H1 (cell line): ENCODE data around the gene LANCL3. TPM values are rescaled to one million over a fixed set of nuclear protein-coding genes. Genes with fewer than 3 reads are reported as not detected.

Experiments
- CTCF ChIA-PET: fragments of 300-600 bp; sonication (Branson Sonifier 250); formaldehyde crosslinking; loops from one replicate; lab custom pipeline; 2021; ENCODE audit not compliant: partially characterized antibody; lab: Charles Lee
- POLR2A ChIA-PET: fragments of 300-600 bp; sonication (Branson Sonifier 250); formaldehyde crosslinking; loops from one replicate; lab custom pipeline; 2021; ENCODE audit warnings: inconsistent platforms; ENCODE audit not compliant: partially characterized antibody; lab: Charles Lee
- DNase-seq, 2 experiments: peaks; one replicate each; pipeline versions ENCODE4 v3.0.0 to v3.0.0-alpha.2; 2010 to 2022; ENCODE audit warnings: low spot score in 2 of 2, low read depth in 1 of 2, mixed read lengths in 1 of 2
- FAIRE-seq: peaks from 2 replicates; lab custom pipeline; 2011; peaks lifted over from hg19 to GRCh38; lab: Jason Lieb, UNC
- H2AFZ ChIP-seq: 2 replicates; pipeline ENCODE4 v1.8.1; 2012; ENCODE audit warnings: low read length, inconsistent platforms
- H2AK5ac ChIP-seq: 2 replicates; pipeline ENCODE4 v1.6.1; 2013; ENCODE audit warnings: low read depth, low read length
- H2BK120ac ChIP-seq: replicated peaks from 2 replicates; pipeline ENCODE3; 2013; ENCODE audit warnings: low read depth, low read length, inconsistent platforms
- H2BK12ac ChIP-seq: 2 replicates; pipeline ENCODE4 v1.6.1; 2013; ENCODE audit warnings: low read depth, low read length
- H2BK15ac ChIP-seq: 2 replicates; pipeline ENCODE4 v1.6.1; 2013; ENCODE audit warnings: low read length
- H2BK20ac ChIP-seq: 2 replicates; pipeline ENCODE4 v1.6.1; 2013; ENCODE audit warnings: low read length
- H2BK5ac ChIP-seq: 2 replicates; pipeline ENCODE4 v1.6.1; 2013; ENCODE audit warnings: low read depth, low read length
- H3K14ac ChIP-seq: 2 replicates; pipeline ENCODE4 v1.6.1; 2013; ENCODE audit warnings: inconsistent platforms; ENCODE audit not compliant: insufficient read length
- H3K18ac ChIP-seq: 2 replicates; pipeline ENCODE4 v1.6.1; 2013; ENCODE audit warnings: low read length; ENCODE audit errors: extremely low read depth
- H3K23ac ChIP-seq: 2 replicates; pipeline ENCODE4 v1.6.1; 2013; ENCODE audit warnings: inconsistent platforms; ENCODE audit not compliant: insufficient read length
- H3K23me2 ChIP-seq: 2 replicates; pipeline ENCODE4 v1.6.1; 2013; ENCODE audit warnings: low read depth, low read length
- H3K27ac ChIP-seq: 2 replicates; pipeline ENCODE4 v1.6.1; 2011; ENCODE audit warnings: low read depth, low read length, inconsistent platforms
- H3K27me3 ChIP-seq, 4 experiments: replicated peaks in 1 of 4; 1 replicate in 1 of 4; 2 replicates in 3 of 4; pipeline versions ENCODE4 v1.6.1 to v1.8.1; 2011 to 2013; ENCODE audit warnings: low read length in 3 of 4, mild to moderate bottlenecking in 3 of 4, inconsistent platforms in 2 of 4, mixed read lengths in 2 of 4, moderate library complexity in 1 of 4; ENCODE audit not compliant: control insufficient read depth in 3 of 4, insufficient read depth in 3 of 4; ENCODE audit errors: extremely low read depth in 1 of 4
- H3K36me3 ChIP-seq, 4 experiments: 2 replicates each; pipeline versions ENCODE4 v1.6.1 to v1.8.1; 2011 to 2013; ENCODE audit warnings: mild to moderate bottlenecking in 4 of 4, low read length in 3 of 4, moderate library complexity in 2 of 4, control low read depth in 1 of 4, inconsistent platforms in 1 of 4; ENCODE audit not compliant: insufficient read depth in 4 of 4, control insufficient read depth in 2 of 4
- H3K4ac ChIP-seq: replicated peaks from 2 replicates; pipeline ENCODE3; 2013; ENCODE audit warnings: low read length, low read depth, mixed read lengths, inconsistent platforms; ENCODE audit not compliant: insufficient read length
- H3K4me1 ChIP-seq, 4 experiments: replicated peaks in 1 of 4; 1 replicate in 1 of 4; 2 replicates in 3 of 4; pipeline versions ENCODE4 v1.6.1 to v1.8.1; 2011 to 2013; ENCODE audit warnings: low read length in 3 of 4, inconsistent platforms in 2 of 4, mixed read lengths in 1 of 4; ENCODE audit not compliant: insufficient read depth in 4 of 4, control insufficient read depth in 3 of 4
- H3K4me2 ChIP-seq, 2 experiments: 2 replicates each; pipeline versions ENCODE4 v1.6.1 to v1.8.1; 2011 to 2013; ENCODE audit warnings: low read depth in 2 of 2, low read length in 2 of 2, control low read depth in 1 of 2, inconsistent platforms in 1 of 2, mild to moderate bottlenecking in 1 of 2; ENCODE audit not compliant: insufficient read depth in 1 of 2
- H3K4me3 ChIP-seq, 4 experiments: fragments of 200-600, 300-600 bp in 1 of 4; sonication (generic), shearing (Covaris generic), sonication (Bioruptor Twin) in 1 of 4; 2 replicates each; pipeline versions ENCODE4 v1.5.1 to v1.8.1; 2011 to 2016; ENCODE audit warnings: low read length in 4 of 4, low read depth in 3 of 4, control low read depth in 2 of 4, inconsistent platforms in 2 of 4, mild to moderate bottlenecking in 2 of 4, mixed read lengths in 1 of 4, moderate library complexity in 1 of 4; ENCODE audit not compliant: insufficient read depth in 2 of 4; ENCODE audit errors: extremely low read depth in 1 of 4
- H3K56ac ChIP-seq: replicated peaks from 2 replicates; pipeline ENCODE3; 2013; ENCODE audit warnings: low read depth, mild to moderate bottlenecking, mixed read lengths, low read length, inconsistent platforms; ENCODE audit not compliant: insufficient read length
- H3K79me1 ChIP-seq: 2 replicates; pipeline ENCODE4 v1.6.1; 2013; ENCODE audit warnings: low read depth, low read length, control low read depth
- H3K79me2 ChIP-seq, 2 experiments: 2 replicates each; pipeline versions ENCODE4 v1.6.1 to v1.8.1; 2012 to 2013; ENCODE audit warnings: low read length in 2 of 2, mild to moderate bottlenecking in 2 of 2, inconsistent platforms in 1 of 2; ENCODE audit not compliant: insufficient read depth in 2 of 2, control insufficient read depth in 1 of 2
- H3K9ac ChIP-seq, 4 experiments: replicated peaks in 1 of 4; 1 replicate in 1 of 4; 2 replicates in 3 of 4; pipeline versions ENCODE4 v1.6.1 to v1.8.1; 2011 to 2013; ENCODE audit warnings: low read depth in 3 of 4, low read length in 3 of 4, control low read depth in 2 of 4, mild to moderate bottlenecking in 2 of 4, moderate library complexity in 2 of 4, inconsistent platforms in 1 of 4; ENCODE audit errors: extremely low read depth in 1 of 4
- H3K9me3 ChIP-seq, 2 experiments: 2 replicates each; pipeline versions ENCODE4 v1.6.1 to v1.8.1; 2012 to 2013; ENCODE audit warnings: mild to moderate bottlenecking in 2 of 2, moderate library complexity in 2 of 2, control low read depth in 1 of 2, inconsistent platforms in 1 of 2, low read depth in 1 of 2, low read length in 1 of 2, mixed read lengths in 1 of 2; ENCODE audit not compliant: insufficient read depth in 2 of 2
- H4K20me1 ChIP-seq, 2 experiments: replicated peaks in 1 of 2; 2 replicates each; pipeline versions ENCODE3 to v1.8.1; 2011 to 2013; ENCODE audit warnings: inconsistent platforms in 2 of 2, low read length in 2 of 2, mild to moderate bottlenecking in 1 of 2; ENCODE audit not compliant: insufficient read depth in 2 of 2, control insufficient read depth in 1 of 2
- H4K5ac ChIP-seq: 2 replicates; pipeline ENCODE4 v1.6.1; 2013; ENCODE audit warnings: low read length, low read depth, mixed read lengths, inconsistent platforms; ENCODE audit not compliant: insufficient read length
- H4K8ac ChIP-seq: 2 replicates; pipeline ENCODE4 v1.8.0; 2013; ENCODE audit warnings: mild to moderate bottlenecking, moderate library complexity, low read length, inconsistent platforms; ENCODE audit not compliant: insufficient read depth; ENCODE audit errors: extremely low read depth
- H4K91ac ChIP-seq: replicated peaks from 2 replicates; pipeline ENCODE3; 2013; ENCODE audit warnings: low read length, mixed read lengths, inconsistent platforms; ENCODE audit not compliant: insufficient read length
- CHD1 ChIP-seq: IDR thresholded peaks from 2 replicates; pipeline ENCODE4 v1.6.1; 2012; ENCODE audit warnings: low read depth, low read length, improper control_type of control experiment
- PHF8 ChIP-seq: fragments of 200-600 bp; sonication (generic); conservative IDR thresholded peaks from 2 replicates; pipeline ENCODE4 v1.7.1; 2012; ENCODE audit warnings: low read depth, mild to moderate bottlenecking, inconsistent platforms, low read length, moderate library complexity
- RBBP5 ChIP-seq: IDR thresholded peaks from 2 replicates; pipeline ENCODE4 v1.7.1; 2012; ENCODE audit warnings: low read depth, mild to moderate bottlenecking, inconsistent platforms, low read length, moderate library complexity, borderline replicate concordance
- RNF2 ChIP-seq: fragments of 200-900, 300-1000 bp; sonication (generic); IDR thresholded peaks from 2 replicates; pipeline ENCODE4 v1.7.1; 2016; ENCODE audit warnings: borderline replicate concordance, low read depth, mild to moderate bottlenecking, antibody characterized with exemption, low read length; ENCODE audit not compliant: poor library complexity, severe bottlenecking; ENCODE audit errors: missing control alignments
- TAF7 ChIP-seq: optimal IDR thresholded peaks from 2 replicates; pipeline ENCODE3; 2011; ENCODE audit warnings: low read depth, mild to moderate bottlenecking, inconsistent platforms, low read length, moderate library complexity, borderline replicate concordance
- TEAD4 ChIP-seq: IDR thresholded peaks from 2 replicates; pipeline ENCODE4 v1.6.1; 2012; ENCODE audit warnings: low read depth, low read length, inconsistent platforms, mixed read lengths
- WGBS, 2 experiments: shearing (Covaris generic) in 1 of 2; methylation state at CpG; one replicate each; pipeline versions ENCODE4 v1.1.6 to v1.1.7; 2013 to 2015; ENCODE audit warnings: low lambda C conversion rate in 2 of 2, mixed read lengths in 2 of 2, inconsistent platforms in 1 of 2, low coverage in 1 of 2, missing lambda C conversion rate in 1 of 2; ENCODE audit not compliant: insufficient replicate concordance in 2 of 2, insufficient coverage in 1 of 2, insufficient read length in 1 of 2; ENCODE audit errors: extremely low coverage in 1 of 2, missing lambda C conversion rate in 1 of 2; 5-methylcytosine and 5-hydroxymethylcytosine counted together
- polyA plus RNA-seq, 7 experiments: library from polyadenylated mRNA; depleted of rRNA in 3 of 7; stranded (reverse) in 5 of 7; unstranded in 2 of 7; fragments of >200 nt in 5 of 7; fragments of 200-250 nt in 2 of 7; gene quantifications; 1 replicate in 5 of 7; 2 replicates in 1 of 7; 4 replicates in 1 of 7; pipeline versions ENCODE4 v1.2.1 to v1.2.3, GENCODE V29; 2011 to 2013; ENCODE audit warnings: missing spikeins in 2 of 7, mixed read lengths in 2 of 7
- total RNA-seq: library from RNA; stranded (reverse); fragmentation: NEBNext Ultra II Directional; extraction: Animal tissue kit (Norgen Biotek cat#: 25700); gene quantifications from 2 replicates; pipeline ENCODE4 v1.2.1, GENCODE V29; 2021
- TF ChIP-seq, protein P1 (sequence below): IDR thresholded peaks from 2 replicates; pipeline ENCODE4 v1.6.1; 2011; ENCODE audit warnings: low read length, improper control_type of control experiment
- TF ChIP-seq, protein P2 (sequence below): IDR thresholded peaks from 2 replicates; pipeline ENCODE4 v1.6.1; 2012; ENCODE audit warnings: inconsistent platforms
- TF ChIP-seq, protein P3 (sequence below), 3 experiments: IDR thresholded peaks; 1 replicate in 2 of 3; 2 replicates in 1 of 3; pipeline versions ENCODE4 v1.5.1 to v1.6.1; 2011; ENCODE audit warnings: low read length in 3 of 3, mild to moderate bottlenecking in 3 of 3, inconsistent platforms in 2 of 3, low read depth in 1 of 3, moderate library complexity in 1 of 3; ENCODE audit not compliant: insufficient read depth in 1 of 3; ENCODE audit errors: control extremely low read depth in 1 of 3

LANCL3 gene
- total and polyA plus RNA-seq, 2 of the 8 experiments (the other 6 are each of a cell fraction or from before 2014, with no cell fraction given): 0.11 to 0.37 TPM

DNA sequence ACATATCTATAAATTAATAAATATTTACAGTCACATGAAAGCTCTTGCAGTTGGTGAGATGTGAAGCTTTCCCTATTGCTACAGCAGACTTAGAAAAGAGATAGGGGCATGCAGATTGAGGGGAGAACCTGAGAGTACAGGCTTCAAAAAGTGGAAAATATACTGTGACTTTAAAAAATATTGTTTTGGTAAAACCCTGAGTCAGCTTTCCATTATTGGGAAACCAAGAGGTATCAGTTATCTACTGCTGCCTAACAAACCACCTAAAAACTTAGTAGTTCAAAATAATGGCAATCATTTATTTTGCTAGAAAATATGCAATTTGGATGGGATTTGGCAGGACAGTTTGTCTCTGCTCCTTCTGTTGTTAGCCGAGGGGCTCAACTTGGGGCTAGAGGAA, 38.3 kb downstream of the LANCL3 start:
- Histone ChIP-seq H2AK5ac (no peak overlapping the region), H2BK5ac (no peak overlapping the region), H3K4me1 (peaks cover 0 to 3% (median 0%) of the 10 kb centered on the region in 4 experiments; a peak in 2 of 7 replicates), H3K36me3 (no peaks in the 10 kb centered on the region), H2BK20ac (no peak overlapping the region), H4K91ac (no peak overlapping the region), H3K79me2 (no peaks in the 10 kb centered on the region), H3K9me3 (no peaks in the 10 kb centered on the region), H3K4me2 (no peak overlapping the region), H3K27ac (no peak overlapping the region), H4K5ac (no peak overlapping the region), H3K4me3 (no peak overlapping the region), H3K9ac (no peak overlapping the region), H3K27me3 (no peaks in the 10 kb centered on the region), H2BK120ac (no peak overlapping the region), H3K23ac (no peak overlapping the region), H4K8ac (no peak overlapping the region), H2BK12ac (no peak overlapping the region), H3K18ac (no peak overlapping the region), H3K23me2 (no peaks in the 10 kb centered on the region), H3K56ac (no peak overlapping the region), H2AFZ (no peak overlapping the region), H3K14ac (no peak overlapping the region), H4K20me1 (no peaks in the 10 kb centered on the region), H2BK15ac (no peak overlapping the region), H3K79me1 (no peaks in the 10 kb centered on the region), H3K4ac (no peak overlapping the region)
- DNase-seq (no peak), FAIRE-seq (no peak)
- 100% methylated on average over 1 of the region's 1 CpG; no CpG with 5 or more reads in 1 of the 2 experiments for WGBS, 2 experiments
- ChIA-PET CTCF (no interaction called here), POLR2A (no interaction called here)
- TF ChIP-seq RNF2: no peak
- TF ChIP-seq, protein P1, sequence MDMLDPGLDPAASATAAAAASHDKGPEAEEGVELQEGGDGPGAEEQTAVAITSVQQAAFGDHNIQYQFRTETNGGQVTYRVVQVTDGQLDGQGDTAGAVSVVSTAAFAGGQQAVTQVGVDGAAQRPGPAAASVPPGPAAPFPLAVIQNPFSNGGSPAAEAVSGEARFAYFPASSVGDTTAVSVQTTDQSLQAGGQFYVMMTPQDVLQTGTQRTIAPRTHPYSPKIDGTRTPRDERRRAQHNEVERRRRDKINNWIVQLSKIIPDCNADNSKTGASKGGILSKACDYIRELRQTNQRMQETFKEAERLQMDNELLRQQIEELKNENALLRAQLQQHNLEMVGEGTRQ: no peak
- TF ChIP-seq RBBP5: no peak
- no peak for TF ChIP-seq CHD1
- TF ChIP-seq PHF8: no peak
- TF ChIP-seq, protein P2, sequence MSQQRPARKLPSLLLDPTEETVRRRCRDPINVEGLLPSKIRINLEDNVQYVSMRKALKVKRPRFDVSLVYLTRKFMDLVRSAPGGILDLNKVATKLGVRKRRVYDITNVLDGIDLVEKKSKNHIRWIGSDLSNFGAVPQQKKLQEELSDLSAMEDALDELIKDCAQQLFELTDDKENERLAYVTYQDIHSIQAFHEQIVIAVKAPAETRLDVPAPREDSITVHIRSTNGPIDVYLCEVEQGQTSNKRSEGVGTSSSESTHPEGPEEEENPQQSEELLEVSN: no peak
- TF ChIP-seq, protein P3, sequence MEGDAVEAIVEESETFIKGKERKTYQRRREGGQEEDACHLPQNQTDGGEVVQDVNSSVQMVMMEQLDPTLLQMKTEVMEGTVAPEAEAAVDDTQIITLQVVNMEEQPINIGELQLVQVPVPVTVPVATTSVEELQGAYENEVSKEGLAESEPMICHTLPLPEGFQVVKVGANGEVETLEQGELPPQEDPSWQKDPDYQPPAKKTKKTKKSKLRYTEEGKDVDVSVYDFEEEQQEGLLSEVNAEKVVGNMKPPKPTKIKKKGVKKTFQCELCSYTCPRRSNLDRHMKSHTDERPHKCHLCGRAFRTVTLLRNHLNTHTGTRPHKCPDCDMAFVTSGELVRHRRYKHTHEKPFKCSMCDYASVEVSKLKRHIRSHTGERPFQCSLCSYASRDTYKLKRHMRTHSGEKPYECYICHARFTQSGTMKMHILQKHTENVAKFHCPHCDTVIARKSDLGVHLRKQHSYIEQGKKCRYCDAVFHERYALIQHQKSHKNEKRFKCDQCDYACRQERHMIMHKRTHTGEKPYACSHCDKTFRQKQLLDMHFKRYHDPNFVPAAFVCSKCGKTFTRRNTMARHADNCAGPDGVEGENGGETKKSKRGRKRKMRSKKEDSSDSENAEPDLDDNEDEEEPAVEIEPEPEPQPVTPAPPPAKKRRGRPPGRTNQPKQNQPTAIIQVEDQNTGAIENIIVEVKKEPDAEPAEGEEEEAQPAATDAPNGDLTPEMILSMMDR (IDR thresholded peaks at IDR 0.05; ENCODE audit: control extremely low read depth in 1 of 3, insufficient read depth in 1 of 3, low read depth in 1 of 3, low read length in 3 of 3): no peak
- TF ChIP-seq TAF7: no peak
- no peak for TF ChIP-seq TEAD4
